HEK293 (cell line): ENCODE measurements around the gene PTPRH.
"Not testable (repeated sequence)": the region's sequence is repeated elsewhere in the genome, so short reads cannot be mapped to it uniquely, and the experiment has no call there.

Source experiments
- CTCF ChIA-PET: fragments of 350-600 bp; formaldehyde crosslinking; extraction: SDS; loops from one replicate; lab custom pipeline; 2021; ENCODE audit warnings: antibody characterized with exemption; lab: Yijun Ruan, JAX
- POLR2A ChIA-PET: fragments of 300-600 bp; formaldehyde crosslinking; extraction: SDS; loops from one replicate; lab custom pipeline; 2020; ENCODE audit warnings: antibody characterized with exemption, inconsistent platforms; lab: Yijun Ruan, JAX
- H3K27ac ChIP-seq: fragments of 200-500 bp; sonication (Bioruptor generic); 2 replicates; pipeline ENCODE4 v1.5.1; 2014; ENCODE audit warnings: low read depth, low read length, control low read depth, inconsistent platforms; ENCODE audit errors: extremely low read depth
- H3K36me3 ChIP-seq, 2 experiments: fragments of 200-500 bp in 1 of 2; sonication (Bioruptor generic) in 1 of 2; 1 replicate in 1 of 2; 2 replicates in 1 of 2; pipeline ENCODE4 v1.5.1; 2014 to 2017; ENCODE audit warnings: inconsistent platforms in 2 of 2, low read length in 2 of 2; ENCODE audit not compliant: control insufficient read depth in 2 of 2, insufficient read depth in 1 of 2
- H3K4me1 ChIP-seq: fragments of 200-500 bp; sonication (Bioruptor generic); 2 replicates; pipeline ENCODE4 v1.5.1; 2014; ENCODE audit warnings: mild to moderate bottlenecking, low read length, inconsistent platforms; ENCODE audit not compliant: control insufficient read depth, insufficient read depth
- H3K4me3 ChIP-seq: 2 replicates; pipeline ENCODE4 v1.5.1; 2011; ENCODE audit warnings: low read depth, mild to moderate bottlenecking, control low read depth, low read length, moderate library complexity
- H3K9me3 ChIP-seq: fragments of 200-500 bp; sonication (Bioruptor generic); 2 replicates; pipeline ENCODE4 v1.5.1; 2014; ENCODE audit warnings: low read depth, low read length, inconsistent platforms; ENCODE audit not compliant: control insufficient read depth, insufficient read depth
- EGR2 ChIP-seq: fragments of 450-650 bp; formaldehyde crosslinking; IDR thresholded peaks from 2 replicates; pipeline ENCODE4 v1.5.1; 2016; ENCODE audit warnings: low read depth, missing biosample characterization, missing genetic modification characterization
- MYNN ChIP-seq: fragments of 450-650 bp; formaldehyde crosslinking; IDR thresholded peaks from 2 replicates; pipeline ENCODE4 v1.5.1; 2016; ENCODE audit warnings: missing biosample characterization, missing genetic modification characterization, borderline replicate concordance
- SCRT1 ChIP-seq: fragments of 450-650 bp; formaldehyde crosslinking; IDR thresholded peaks from 2 replicates; pipeline ENCODE4 v1.5.1; 2016; ENCODE audit warnings: missing biosample characterization, missing genetic modification characterization, borderline replicate concordance
- SETDB1 ChIP-seq: IDR thresholded peaks from one replicate; pipeline ENCODE4 v1.6.1; 2017; ENCODE audit warnings: mild to moderate bottlenecking, low read length, moderate library complexity, mixed read lengths; ENCODE audit not compliant: insufficient read length
- ZNF112 ChIP-seq: fragments of 450-650 bp; formaldehyde crosslinking; IDR thresholded peaks from 2 replicates; pipeline ENCODE4 v1.5.0; 2017; ENCODE audit warnings: missing biosample characterization, missing genetic modification characterization
- ZNF133 ChIP-seq: fragments of 450-650 bp; formaldehyde crosslinking; IDR thresholded peaks from 2 replicates; pipeline ENCODE4 v1.5.1; 2016; ENCODE audit warnings: missing biosample characterization, missing genetic modification characterization
- ZNF155 ChIP-seq: fragments of 450-650 bp; formaldehyde crosslinking; IDR thresholded peaks from 2 replicates; pipeline ENCODE4 v1.5.1; 2016; ENCODE audit warnings: missing biosample characterization, missing genetic modification characterization
- ZNF366 ChIP-seq: fragments of 450-650 bp; formaldehyde crosslinking; conservative IDR thresholded peaks from 2 replicates; pipeline ENCODE4 v1.5.1; 2016; ENCODE audit warnings: missing biosample characterization, missing genetic modification characterization
- ZNF48 ChIP-seq: fragments of 450-650 bp; formaldehyde crosslinking; IDR thresholded peaks from 2 replicates; pipeline ENCODE4 v1.5.1; 2016; ENCODE audit warnings: missing biosample characterization, missing genetic modification characterization
- ZNF707 ChIP-seq: fragments of 450-650 bp; formaldehyde crosslinking; IDR thresholded peaks from 2 replicates; pipeline ENCODE4 v1.5.1; 2016; ENCODE audit warnings: missing biosample characterization, missing genetic modification characterization
- ZNF777 ChIP-seq: fragments of 450-650 bp; formaldehyde crosslinking; IDR thresholded peaks from 2 replicates; pipeline ENCODE4 v1.5.1; 2017; ENCODE audit warnings: missing biosample characterization, missing genetic modification characterization, borderline replicate concordance
- TF ChIP-seq, protein P1 (sequence below): fragments of 450-650 bp; formaldehyde crosslinking; IDR thresholded peaks from 2 replicates; pipeline ENCODE4 v1.5.1; 2016; ENCODE audit warnings: missing biosample characterization, missing genetic modification characterization
- TF ChIP-seq, protein P2 (sequence below): fragments of 450-650 bp; formaldehyde crosslinking; IDR thresholded peaks from 2 replicates; pipeline ENCODE4 v1.5.1; 2017; ENCODE audit warnings: missing biosample characterization, missing genetic modification characterization
- TF ChIP-seq, protein P3 (sequence below): fragments of 450-650 bp; formaldehyde crosslinking; IDR thresholded peaks from 2 replicates; pipeline ENCODE4 v1.5.1; 2016; ENCODE audit warnings: missing biosample characterization, missing genetic modification characterization

The PTPRH gene

DNA sequence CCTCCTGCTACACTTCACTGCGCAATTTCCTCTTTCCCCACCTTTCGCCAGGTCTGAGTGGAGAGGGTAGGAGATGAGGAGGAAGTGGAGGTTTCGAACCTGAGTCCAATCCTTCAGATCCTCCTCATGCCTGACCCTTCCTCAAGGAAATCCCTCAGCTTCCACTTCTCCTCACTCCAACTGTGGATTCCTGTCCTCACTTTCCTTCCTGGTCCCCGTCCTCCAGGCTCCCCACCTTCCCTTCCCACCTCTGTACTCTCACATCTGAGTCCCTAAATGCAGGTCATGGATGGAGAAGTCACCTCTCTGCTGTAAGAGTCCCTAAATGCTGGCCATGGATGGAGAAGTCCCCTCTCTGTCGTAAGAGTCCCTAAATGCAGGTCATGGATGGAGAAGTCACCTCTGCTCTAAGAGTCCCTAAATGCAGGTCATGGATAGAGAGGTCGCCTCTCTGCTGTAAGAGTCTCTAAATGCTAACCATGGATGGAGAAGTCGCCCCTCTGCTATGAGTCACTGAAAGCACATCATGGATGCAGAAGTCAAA, 16.2 kb upstream of the PTPRH start:
- TF ChIP-seq ZNF366 (tag by site-specific recombination) = no peak
- TF ChIP-seq ZNF112 (tag by site-specific recombination) = no peak
- TF ChIP-seq, protein P1, sequence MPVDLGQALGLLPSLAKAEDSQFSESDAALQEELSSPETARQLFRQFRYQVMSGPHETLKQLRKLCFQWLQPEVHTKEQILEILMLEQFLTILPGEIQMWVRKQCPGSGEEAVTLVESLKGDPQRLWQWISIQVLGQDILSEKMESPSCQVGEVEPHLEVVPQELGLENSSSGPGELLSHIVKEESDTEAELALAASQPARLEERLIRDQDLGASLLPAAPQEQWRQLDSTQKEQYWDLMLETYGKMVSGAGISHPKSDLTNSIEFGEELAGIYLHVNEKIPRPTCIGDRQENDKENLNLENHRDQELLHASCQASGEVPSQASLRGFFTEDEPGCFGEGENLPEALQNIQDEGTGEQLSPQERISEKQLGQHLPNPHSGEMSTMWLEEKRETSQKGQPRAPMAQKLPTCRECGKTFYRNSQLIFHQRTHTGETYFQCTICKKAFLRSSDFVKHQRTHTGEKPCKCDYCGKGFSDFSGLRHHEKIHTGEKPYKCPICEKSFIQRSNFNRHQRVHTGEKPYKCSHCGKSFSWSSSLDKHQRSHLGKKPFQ = no peak
- TF ChIP-seq ZNF777 (tag by site-specific recombination) = no peak
- no peak for TF ChIP-seq EGR2 (tag by site-specific recombination)
- TF ChIP-seq ZNF48 (tag by site-specific recombination) = no peak
- TF ChIP-seq ZNF155 (tag by site-specific recombination) = no peak
- TF ChIP-seq MYNN (tag by site-specific recombination) = peak; percentile 97
- POLR2A ChIA-PET = interaction anchor here (0.6 kb wide), 1 partner anchor 67 kb away, joined by 3 read pairs; no protein-coding TSS in a partner anchor
- no peaks in the 10 kb centered on the region for H3K4me1 ChIP-seq
- CTCF ChIA-PET = interaction anchor here (0.6 kb wide), 1 partner anchor 193 kb away, joined by 3 read pairs; no protein-coding TSS in a partner anchor
- no peak overlapping the region for H3K4me3 ChIP-seq
- H3K36me3 ChIP-seq = peaks cover 0 to 41% of the 10 kb centered on the region in 2 experiments; a peak in 1 of 3 replicates
- no peaks in the 10 kb centered on the region for H3K9me3 ChIP-seq
- H3K27ac ChIP-seq = no peak overlapping the region

DNA sequence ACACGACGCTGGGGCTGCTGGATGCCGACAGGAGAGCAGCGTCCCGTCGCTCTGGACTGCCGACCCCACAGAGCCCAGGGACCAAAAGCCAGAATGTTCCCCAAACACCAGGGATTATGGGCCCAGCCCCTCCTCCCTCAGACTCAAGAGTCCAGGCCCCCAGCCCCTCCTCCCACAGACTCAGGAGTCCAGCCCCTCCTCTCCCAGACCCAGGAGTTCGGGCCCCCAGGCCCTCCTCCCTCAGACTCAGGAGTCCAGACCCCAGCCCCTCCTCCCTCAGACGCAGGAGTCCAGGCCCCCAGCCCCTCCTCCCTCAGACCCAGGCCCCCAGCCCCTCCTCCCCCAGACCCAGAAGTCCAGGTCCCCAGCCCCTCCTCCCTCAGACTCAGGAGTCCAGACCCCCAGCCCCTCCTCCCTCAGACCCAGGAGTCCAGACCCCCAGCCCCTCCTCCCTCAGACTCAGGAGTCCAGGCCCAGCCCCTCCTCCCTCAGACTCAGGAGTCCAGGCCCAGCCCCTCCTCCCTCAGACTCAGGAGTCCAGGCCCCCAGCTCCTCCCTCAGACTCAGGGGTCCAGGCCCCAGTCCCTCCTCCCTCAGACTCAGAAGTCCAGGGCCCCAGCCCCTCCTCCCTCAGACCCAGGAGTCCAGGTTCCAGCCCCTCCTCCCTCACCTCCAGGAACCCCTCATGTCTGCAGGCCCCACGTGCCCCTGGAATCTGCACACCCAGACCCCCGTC, 15.5 kb upstream of the PTPRH start:
- H3K4me1 ChIP-seq, H3K4me3 ChIP-seq, H3K9me3 ChIP-seq, H3K27ac ChIP-seq, CTCF ChIA-PET: not testable (repeated sequence)
- peaks cover 0 to 37% of the 10 kb centered on the region in 2 experiments; a peak in 1 of 3 replicates for H3K36me3 ChIP-seq
- POLR2A ChIA-PET = interaction anchor here (0.6 kb wide), 1 partner anchor 68 kb away, joined by 3 read pairs; no protein-coding TSS in a partner anchor

DNA sequence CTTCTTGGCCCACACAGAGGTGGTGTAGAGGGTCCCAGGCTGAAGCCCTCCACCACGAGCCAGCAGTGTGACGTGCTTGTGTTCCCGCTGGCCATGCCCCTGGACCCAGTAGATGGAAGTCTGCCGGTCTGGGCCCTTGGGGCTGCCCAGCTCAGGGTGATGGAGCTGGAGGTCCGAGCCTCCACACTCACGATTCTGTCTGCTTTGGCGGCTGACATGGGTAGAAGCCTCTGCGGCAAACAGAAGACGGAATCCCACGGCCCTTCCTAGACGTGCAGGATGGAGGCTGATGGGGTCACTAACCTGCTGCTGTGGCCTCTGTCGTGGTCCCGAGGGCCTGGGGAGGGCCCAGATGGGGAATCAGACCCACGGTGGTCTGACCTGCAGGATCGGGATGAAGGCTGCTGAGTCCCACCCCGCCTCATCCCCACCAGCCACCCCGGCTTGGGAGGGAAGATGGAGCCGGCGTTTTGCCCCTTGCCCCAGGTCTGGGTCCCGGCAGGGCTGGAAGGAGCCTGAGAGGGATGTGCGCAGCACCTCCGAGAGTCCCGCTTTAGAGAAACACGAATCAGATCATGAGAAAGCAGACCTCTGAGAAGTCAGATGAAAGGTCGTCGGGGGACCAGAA, 14.9 kb upstream of the PTPRH start:
- Histone ChIP-seq H3K9me3 (no peaks in the 10 kb centered on the region), H3K27ac (no peak overlapping the region), H3K4me1 (no peaks in the 10 kb centered on the region), H3K4me3 (no peak overlapping the region), H3K36me3 (peaks cover 0 to 30% of the 10 kb centered on the region in 2 experiments; a peak in 1 of 3 replicates)
- no peak for TF ChIP-seq ZNF133 (tag by site-specific recombination)
- TF ChIP-seq ZNF707 (tag by site-specific recombination) = no peak
- TF ChIP-seq, protein P2, sequence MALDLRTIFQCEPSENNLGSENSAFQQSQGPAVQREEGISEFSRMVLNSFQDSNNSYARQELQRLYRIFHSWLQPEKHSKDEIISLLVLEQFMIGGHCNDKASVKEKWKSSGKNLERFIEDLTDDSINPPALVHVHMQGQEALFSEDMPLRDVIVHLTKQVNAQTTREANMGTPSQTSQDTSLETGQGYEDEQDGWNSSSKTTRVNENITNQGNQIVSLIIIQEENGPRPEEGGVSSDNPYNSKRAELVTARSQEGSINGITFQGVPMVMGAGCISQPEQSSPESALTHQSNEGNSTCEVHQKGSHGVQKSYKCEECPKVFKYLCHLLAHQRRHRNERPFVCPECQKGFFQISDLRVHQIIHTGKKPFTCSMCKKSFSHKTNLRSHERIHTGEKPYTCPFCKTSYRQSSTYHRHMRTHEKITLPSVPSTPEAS (tag by site-specific recombination) = 0 out of 2 replicates have a peak, but pooled peaks have one; percentile 4
- TF ChIP-seq, protein P3, sequence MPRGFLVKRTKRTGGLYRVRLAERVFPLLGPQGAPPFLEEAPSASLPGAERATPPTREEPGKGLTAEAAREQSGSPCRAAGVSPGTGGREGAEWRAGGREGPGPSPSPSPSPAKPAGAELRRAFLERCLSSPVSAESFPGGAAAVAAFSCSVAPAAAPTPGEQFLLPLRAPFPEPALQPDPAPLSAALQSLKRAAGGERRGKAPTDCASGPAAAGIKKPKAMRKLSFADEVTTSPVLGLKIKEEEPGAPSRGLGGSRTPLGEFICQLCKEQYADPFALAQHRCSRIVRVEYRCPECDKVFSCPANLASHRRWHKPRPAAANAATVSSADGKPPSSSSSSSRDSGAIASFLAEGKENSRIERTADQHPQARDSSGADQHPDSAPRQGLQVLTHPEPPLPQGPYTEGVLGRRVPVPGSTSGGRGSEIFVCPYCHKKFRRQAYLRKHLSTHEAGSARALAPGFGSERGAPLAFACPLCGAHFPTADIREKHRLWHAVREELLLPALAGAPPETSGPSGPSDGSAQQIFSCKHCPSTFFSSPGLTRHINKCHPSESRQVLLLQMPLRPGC (tag by site-specific recombination) = no peak
- TF ChIP-seq SCRT1 (tag by site-specific recombination) = no peak
- no peak for TF ChIP-seq SETDB1
- ChIA-PET CTCF (interaction anchor here (0.7 kb wide), 1 partner anchor 14 kb away, joined by 3 read pairs; no protein-coding TSS in a partner anchor), POLR2A (interaction anchor here (0.6 kb wide), 1 partner anchor 448 kb away, joined by 4 read pairs; no protein-coding TSS in a partner anchor)
